ENCODE results near the gene NMNAT1.

GRCh38 chr1:10022656-10023055, 79.4 kb downstream of the NMNAT1 start:
- TF ChIP-seq CTCF (IDR thresholded peaks at IDR 0.05; ENCODE audit: poor library complexity) = no peak
- no peak for TF ChIP-seq EZH2phosphoT487 (IDR thresholded peaks at IDR 0.05; ENCODE audit: low read depth, severe bottlenecking, unreplicated experiment)
- TF ChIP-seq EZH2 (IDR thresholded peaks at IDR 0.05; ENCODE audit: borderline replicate concordance) = no peak
